NCI-H2081 treated with DMSO at 0.1 percent for 48 hours (cell line): Measurements from ENCODE around the gene TRIM16.
"Not testable (repeated sequence)": the region's sequence is repeated elsewhere in the genome, so short reads cannot be mapped to it uniquely, and the experiment has no call there.

Source experiments
- DNase-seq: peaks from one replicate; lab custom pipeline; 2025; lab: John Stamatoyannopoulos, UW

Gene TRIM16

GRCh38 chr17:15658296-15658695 lies 25.8 kb downstream of the TRIM16 start:
- DNase-seq = no peak

DNA sequence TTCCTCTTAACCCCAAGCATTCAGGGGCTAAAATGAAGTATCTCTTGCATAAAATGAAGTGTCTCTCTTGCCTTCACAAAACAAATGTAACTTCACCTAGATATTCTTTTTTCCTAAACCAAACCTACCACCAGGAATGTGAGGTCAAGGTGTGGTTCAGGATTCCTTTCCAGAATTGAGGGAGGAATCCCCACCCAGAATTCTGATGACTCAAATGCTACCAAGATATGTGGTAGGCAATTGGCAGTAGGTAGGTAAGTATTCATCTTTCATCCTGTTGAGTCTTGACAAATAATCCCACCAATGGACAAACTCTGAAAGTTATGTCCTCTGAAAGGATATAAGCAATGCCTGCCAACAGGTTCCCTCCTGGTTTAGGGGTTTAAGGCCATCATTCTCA lies 26.2 kb downstream of the TRIM16 start:
- no peak for DNase-seq

- DNase-seq = no peak
Observed at GRCh38 chr17:15654886-15655561, 29.1 kb downstream of the TRIM16 start.

GRCh38 chr17:15654401-15654800 lies 29.7 kb downstream of the TRIM16 start:
- DNase-seq = not testable (repeated sequence)

DNA sequence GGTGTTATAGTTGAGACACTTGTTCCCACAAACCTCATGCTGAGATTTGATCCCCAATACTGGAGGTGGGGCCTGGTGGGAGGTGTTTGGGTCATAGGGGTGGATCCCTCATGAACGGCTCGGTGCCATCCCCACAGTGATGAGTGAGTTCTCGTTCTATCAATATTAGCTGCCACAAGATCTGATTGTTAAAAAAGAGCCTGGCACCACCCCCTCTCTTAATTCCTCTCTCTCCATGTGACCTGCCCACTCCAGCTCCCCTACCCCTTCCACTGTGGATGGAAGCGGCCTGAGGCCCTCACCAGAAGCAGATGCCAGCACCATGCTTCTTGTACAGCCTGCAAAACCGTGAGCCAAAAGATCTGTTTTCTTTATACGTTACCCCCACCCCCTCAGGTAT lies 31.2 kb downstream of the TRIM16 start:
- DNase-seq = no peak

DNA sequence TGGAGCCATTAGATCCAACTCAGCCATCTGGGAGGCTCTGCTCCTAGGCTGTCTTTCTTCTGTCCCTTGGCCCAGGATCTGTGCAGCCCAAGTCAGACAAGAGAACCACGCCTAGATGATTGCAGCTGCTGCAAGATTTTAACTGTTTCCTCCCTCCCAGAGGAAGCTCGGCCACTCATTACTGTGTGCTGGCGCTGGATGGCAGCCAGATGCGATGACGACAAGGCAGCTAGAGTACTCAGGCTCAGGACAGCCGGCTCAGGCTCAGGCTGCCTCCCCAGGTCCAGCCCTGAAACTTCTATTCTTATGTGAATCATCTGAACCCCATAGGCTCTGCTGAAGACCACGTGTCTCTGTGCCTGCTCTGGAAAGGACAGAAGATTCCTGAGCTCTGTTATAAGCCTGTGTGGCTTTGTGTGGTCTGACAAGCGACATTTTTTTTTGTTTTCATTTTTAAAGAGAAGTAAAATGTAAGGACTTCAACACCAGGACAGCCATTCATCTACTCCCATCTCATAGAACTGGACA lies 32.5 kb downstream of the TRIM16 start:
- DNase-seq = no peak

DNA sequence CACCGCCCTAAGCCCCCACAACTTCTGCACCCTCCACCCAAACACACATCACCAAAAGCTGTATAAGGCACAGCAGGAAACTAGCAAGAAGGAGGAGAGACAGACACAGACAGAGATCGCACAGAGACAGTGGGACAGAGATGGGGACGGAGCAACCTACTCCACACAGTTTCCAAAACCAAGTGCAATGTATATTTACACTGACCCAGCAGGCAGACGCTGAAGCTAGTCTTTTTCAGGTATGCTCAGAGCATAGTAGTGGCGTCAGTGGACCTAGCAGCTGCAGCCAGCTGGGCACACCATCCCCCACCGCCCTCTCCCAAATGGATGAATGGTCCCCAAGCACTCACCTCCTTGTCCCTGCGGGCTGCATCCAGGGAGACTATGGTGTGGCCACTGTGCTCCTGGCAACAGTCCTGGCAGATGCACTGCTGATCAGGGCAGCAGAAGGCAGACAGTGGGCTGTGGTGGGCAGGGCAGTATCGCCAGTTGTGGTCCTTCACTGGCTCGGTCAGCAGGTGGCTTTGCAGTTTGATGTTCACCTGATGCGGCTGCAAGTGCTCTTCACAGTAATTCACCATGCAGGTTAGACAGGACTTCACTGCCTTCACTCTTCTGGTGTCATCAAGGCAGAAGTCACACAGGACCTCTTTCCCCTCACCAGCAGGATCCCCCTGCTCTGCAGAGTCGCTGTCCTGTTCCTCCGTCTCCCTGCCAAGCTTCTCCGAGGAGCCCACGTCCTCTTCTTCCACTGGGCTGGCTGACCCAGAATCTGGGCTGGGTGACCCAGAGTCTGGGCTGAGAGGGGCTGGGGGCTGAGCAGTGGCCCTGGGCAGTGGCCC lies 33.1 kb downstream of the TRIM16 start:
- no peak for DNase-seq

GRCh38 chr17:15649861-15650421 lies 34.2 kb downstream of the TRIM16 start:
- DNase-seq = no peak

DNA sequence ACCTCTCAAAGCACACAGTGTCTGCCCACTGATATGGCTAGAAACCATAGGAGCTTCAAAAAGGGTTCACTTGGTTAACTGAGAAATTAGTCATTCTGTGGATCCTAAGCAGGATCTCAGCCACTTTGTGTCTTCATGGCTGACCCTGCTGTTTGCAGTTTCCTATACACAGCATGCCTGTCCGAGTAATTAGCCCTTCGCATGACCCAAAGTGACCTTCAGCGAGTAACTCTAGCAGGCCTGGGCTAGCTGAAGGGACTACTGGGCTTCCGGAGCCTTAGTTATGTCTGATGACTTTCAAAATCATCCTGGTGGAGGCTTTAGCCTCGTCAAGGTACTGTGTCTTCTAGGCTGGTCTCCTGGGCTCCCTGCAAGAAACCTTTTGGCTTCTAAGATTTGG lies 35.7 kb downstream of the TRIM16 start:
- DNase-seq = no peak

DNA sequence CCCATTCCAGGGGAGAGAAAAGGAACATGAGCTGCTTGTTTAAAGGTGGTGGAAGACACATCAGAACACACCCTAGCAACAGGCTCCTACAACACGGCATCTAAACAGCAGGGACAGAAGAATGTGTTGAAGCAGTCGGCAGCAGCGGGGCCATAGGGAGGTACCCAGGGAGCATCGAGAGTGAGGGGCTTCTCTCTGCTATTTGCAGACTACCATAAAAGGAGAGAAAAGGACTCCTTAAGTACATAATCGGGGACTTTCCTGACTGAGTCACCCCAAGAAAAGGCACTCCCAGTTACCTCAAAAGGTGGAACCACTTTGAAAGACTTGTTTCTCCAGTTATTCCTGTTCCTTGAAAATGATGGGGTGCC lies 38.2 kb downstream of the TRIM16 start:
- DNase-seq = not testable (repeated sequence)

GRCh38 chr17:15645099-15645941 lies 38.8 kb downstream of the TRIM16 start:
- DNase-seq = not testable (repeated sequence)

- not testable (repeated sequence) for DNase-seq
Observed at GRCh38 chr17:15642505-15643251, 41.4 kb downstream of the TRIM16 start.

DNA sequence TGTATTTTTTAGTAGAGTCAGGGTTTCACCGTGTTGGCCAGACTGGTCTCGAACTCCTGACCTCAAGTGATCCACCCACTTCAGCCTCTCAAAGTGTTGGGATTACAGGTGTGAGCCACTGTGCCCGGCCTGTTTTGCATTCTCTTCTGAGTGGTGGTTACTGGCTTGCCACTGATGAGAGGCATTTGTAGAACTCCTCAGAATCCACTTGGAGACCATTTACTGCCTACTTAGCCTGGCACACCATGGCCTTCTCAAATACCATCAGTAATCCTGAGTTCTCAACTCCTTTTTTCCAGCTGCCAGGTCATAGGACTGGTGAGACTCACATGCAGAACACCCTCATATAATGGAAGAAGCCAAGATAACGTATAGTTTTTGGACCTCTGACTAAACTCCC lies 42.1 kb downstream of the TRIM16 start:
- not testable (repeated sequence) for DNase-seq

GRCh38 chr17:15630930-15631453 lies 53.1 kb downstream of the TRIM16 start:
- not testable (repeated sequence) for DNase-seq

DNA sequence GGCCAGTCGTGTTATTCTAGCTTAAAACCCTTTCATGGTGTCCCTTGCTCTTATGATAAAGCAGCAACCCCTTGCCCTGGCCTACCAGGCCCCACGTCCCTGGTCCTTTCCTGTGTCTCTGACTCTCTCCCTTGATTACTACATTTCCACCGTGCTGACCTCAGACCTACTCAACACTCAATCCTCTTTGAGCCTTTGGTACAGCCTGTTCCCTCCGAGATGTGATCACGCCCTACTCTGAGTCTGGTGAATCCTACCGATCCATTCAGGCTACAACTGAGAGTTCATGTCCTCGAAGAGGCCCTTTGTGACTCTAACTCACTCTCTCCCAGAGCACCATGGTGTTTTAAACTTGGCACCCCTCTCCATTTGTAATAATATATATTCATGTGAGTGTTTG lies 54.1 kb downstream of the TRIM16 start:
- not testable (repeated sequence) for DNase-seq

- not testable (repeated sequence) for DNase-seq
Observed at GRCh38 chr17:15623661-15624209, 60.4 kb downstream of the TRIM16 start.

DNA sequence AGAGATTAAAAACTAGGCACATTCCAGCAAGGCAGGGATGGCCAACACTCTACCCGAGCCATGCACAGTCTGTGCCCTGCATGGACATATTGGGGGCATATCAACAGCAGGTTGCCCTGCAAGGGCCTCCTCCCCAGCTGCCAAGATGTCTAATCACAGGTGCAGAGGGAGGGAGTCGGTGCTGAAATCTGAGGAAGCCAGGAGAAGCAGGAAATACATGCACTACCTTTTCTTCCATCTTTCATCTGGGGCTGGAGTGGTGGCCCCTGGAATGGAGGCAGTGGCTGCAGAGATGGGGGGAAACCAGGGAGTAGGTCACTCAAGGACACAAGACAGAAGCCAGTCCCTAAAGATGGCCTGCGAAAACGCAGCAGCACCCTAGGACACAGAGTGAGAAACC lies 60.9 kb downstream of the TRIM16 start:
- not testable (repeated sequence) for DNase-seq

GRCh38 chr17:15622124-15622523 lies 62.0 kb downstream of the TRIM16 start:
- not testable (repeated sequence) for DNase-seq

GRCh38 chr17:15619331-15620058 lies 64.6 kb downstream of the TRIM16 start, which contains the start of gene FBXW10B:
TSS of gene FBXW10B (minus strand) at chr17:15619704. CDS start at chr17:15619512, 192 bp downstream.
- DNase-seq = not testable (repeated sequence)

- not testable (repeated sequence) for DNase-seq
Observed at GRCh38 chr17:15616828-15617227, 67.3 kb downstream of the TRIM16 start.
